GM21576 (cell line): Measurements from ENCODE around the gene ABCB1.
A peak's percentile ranks its signal among the peaks of the same experiment; 100 is the strongest.

Source experiments
- ATAC-seq: cut with Tn5 transposase; IDR thresholded peaks from one replicate; pipeline ENCODE4 v1.9.1; 2021; ENCODE audit warnings: mild to moderate bottlenecking, moderate library complexity; ENCODE audit not compliant: unreplicated experiment

The ABCB1 gene

GRCh38 chr7:87600130-87601124 is at the start of gene ABCB1:
Gene ABCB1 (minus strand): TSS chr7:87600884. CDS start chr7:87600184, 700 bp downstream.
- ATAC-seq = peak; percentile 61

DNA sequence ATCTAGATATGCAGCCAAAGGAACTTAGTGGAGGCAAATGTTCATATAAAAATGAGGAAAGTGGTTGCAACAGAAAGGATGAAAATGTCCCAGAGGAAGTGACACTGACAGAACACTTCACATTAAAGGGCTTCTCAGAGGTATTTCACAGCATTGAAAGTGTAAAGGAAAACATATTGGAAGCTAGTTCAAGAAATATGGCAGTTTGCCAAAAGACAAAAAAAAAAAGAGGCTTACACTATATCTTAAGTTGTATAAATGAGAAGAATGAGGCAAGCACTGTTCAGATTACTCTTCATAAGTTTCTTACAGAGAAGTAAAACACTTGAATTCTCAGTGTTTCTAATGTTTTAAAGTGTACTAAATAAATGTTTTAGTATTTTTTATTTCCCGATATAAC is 47.6 kb upstream of the ABCB1 start:
- no peak for ATAC-seq

DNA sequence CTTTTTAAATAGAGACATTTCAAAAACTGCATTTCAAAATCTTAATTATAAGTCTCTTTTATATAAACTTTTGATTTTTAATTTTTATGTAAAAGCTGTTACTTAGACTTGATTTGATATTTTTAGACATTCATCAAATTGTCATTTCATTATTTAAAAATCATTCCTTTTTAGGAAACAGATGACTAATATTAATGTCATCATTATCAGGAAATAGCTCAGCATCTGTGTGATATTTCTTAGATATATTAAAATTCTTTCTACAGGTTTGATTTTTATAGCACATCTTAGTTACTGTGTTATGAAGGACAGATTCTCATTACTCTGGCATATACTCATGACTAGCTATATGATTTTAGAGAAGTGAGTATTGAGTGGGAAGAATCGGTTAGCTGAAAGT is 44.8 kb upstream of the ABCB1 start:
- no peak for ATAC-seq

GRCh38 chr7:87635921-87636320 is 35.2 kb upstream of the ABCB1 start:
- ATAC-seq = no peak

- ATAC-seq = no peak
Measured at GRCh38 chr7:87628780-87629569, 28.3 kb upstream of the ABCB1 start.

GRCh38 chr7:87627634-87627994 is 26.9 kb upstream of the ABCB1 start:
- ATAC-seq = peak; percentile 16

- no peak for ATAC-seq
Measured at GRCh38 chr7:87625101-87625500, 24.4 kb upstream of the ABCB1 start.

GRCh38 chr7:87624628-87625027 is 23.9 kb upstream of the ABCB1 start:
- ATAC-seq = no peak

- ATAC-seq = no peak
Measured at GRCh38 chr7:87615197-87615596, 14.5 kb upstream of the ABCB1 start.

DNA sequence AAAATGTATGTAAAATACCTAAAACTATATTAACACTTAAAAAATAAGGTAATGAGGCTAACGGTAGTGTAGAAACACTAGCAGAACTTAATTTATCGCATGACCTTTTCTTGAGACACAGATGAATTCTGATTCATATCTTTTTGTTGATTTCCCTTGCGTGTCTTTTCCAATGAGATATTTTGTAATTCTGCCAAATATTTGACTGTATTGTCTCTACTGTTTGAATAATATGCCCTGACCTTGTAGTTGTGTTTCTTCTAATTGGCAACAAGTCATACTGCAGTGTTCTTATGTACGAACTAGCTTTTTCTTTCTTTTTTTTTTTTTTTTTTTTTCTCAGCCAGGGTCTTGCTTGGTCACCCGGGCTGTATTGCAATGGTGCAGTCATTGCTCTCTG is 9.2 kb upstream of the ABCB1 start:
- no peak for ATAC-seq

DNA sequence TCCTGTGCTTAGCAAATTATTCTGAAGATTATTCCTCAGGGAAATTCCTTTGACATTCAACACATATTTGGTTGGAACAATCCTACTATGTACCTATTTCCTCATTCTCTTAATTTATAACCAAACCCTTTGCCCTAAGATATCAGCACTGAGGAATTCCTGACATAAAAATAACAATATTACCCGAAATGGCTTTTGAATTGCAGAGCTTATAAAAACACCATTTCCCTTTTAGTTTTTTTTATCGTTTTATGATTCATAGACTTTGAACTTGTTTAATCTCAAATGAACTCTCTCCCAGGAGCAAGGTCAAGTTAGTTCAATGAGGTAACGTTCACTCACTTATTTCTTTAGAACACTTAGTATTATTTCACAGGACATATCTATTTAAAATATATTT is 7.7 kb upstream of the ABCB1 start:
- ATAC-seq = no peak

DNA sequence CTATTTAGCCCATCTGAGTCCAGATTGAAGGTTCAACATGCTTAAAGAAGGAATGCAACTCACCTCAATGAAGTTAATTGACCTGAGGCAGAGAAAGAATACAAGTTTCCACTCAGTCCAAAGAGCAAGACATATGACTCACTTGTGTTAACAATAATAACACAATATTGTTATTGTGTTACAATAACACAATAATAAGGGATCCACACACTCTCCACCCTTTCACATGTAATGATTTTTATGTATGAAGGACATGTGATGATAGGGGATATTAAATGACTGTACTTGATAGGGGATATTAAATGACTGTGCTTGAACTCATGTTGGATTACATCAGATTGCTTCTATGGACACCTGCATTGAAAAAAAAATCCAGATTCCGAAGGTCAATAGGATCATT is 3.6 kb upstream of the ABCB1 start:
- ATAC-seq = no peak

DNA sequence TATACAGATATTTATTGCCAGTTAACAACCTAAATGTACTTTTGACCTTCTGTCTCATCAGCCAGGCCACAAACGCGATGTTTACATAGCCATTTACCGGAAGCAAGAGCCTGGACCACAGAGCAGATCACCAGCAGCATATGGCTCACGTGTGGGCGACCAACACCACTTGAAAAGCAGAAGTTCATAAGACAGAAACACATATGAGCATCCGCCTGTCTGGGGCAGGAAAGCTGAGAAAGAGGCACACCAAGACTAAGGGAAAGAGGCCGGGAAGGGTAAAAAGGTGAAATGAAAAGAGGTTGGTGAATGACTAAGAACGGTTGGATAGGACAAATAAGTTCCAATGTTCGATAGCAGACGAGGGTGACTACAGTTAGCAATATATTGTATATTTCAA is 1.3 kb downstream of the ABCB1 start:
- peak; percentile 98 for ATAC-seq

- no peak for ATAC-seq
Measured at GRCh38 chr7:87598234-87599009, 2.3 kb downstream of the ABCB1 start.

GRCh38 chr7:87596696-87597095 is 4.0 kb downstream of the ABCB1 start:
- no peak for ATAC-seq

GRCh38 chr7:87596136-87596535 is 4.5 kb downstream of the ABCB1 start:
- ATAC-seq = no peak

DNA sequence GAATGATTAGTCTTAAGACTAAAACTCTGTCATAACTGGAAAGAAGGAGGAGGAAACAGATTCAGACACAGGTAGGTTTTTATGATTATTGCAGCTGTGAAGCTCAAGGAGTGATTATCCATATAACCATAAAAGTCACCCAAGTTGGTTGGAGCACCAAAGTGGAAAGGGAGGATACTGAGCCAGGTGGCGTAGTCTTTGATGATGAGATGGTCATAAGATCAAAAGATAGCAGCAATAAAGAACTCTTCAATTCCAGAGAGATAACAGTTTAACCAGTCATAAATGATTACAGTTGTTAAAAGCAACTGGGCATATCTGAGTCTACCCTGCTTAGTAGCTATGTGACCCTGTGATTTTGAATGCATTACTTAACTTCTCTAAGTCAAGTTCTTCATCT is 8.4 kb downstream of the ABCB1 start:
- no peak for ATAC-seq

DNA sequence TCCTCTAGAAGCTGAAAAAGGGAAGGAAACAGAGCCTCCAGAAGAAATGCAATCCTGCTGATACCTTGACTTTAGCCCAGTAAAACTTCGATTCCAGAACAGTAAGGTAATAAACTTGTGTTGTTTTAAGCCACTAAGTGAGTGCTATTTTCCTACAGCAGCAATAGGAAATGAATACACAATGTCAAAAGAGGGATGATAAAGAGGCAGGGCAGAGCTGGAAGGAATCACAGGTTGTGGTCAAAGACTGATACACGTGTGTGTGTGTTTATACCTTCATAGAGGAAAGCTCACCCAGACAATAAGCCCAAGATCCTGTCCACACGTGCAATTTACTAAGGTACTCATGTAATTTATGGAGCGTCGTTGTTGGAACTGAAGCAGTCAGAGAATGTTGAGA is 9.5 kb downstream of the ABCB1 start:
- no peak for ATAC-seq

- ATAC-seq = no peak
Measured at GRCh38 chr7:87590578-87590977, 10.1 kb downstream of the ABCB1 start.

DNA sequence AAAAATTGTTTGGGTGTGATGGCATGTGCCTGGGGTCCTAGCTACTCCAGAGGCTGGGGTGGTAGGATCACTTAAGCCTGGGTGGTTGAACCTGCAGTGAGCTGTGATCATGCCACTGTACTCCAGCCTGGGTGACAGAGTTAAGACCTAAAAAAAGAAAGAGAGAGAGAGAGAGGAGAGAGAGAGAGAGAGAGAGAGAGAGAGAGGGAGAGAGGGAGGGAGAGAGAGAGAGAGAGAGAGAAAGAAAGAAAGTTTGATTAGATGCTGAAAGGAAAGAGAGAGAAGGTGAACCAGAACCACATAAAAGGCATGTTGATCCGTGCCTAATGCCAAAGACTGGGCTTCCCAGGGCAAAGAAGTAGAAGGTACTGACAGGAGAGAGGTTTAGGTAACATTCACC is 11.1 kb downstream of the ABCB1 start:
- ATAC-seq = no peak

DNA sequence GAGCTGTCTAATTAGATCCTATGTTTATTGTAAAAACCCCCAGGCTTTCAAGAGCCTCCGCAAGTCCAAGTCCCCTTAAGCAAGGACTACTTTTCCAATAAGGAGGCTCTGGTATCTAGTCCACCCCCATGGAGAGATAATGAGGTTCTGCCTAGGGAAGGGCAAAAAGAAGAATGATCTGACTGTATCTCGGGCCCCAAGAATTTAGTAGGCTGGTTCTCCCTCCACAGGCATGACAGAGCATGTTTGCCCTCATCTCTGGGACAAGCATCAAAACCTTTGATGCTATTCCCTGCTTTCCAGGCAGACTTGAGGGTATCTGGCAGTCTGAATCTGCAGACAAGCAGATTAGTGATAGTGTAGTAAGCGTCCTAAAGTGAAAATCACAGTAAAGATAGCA is 19.0 kb downstream of the ABCB1 start:
- ATAC-seq = no peak
